Astrocyte (in vitro differentiated cells and primary cell): ENCODE measurements around the gene HSPA12B. TPM values are rescaled to one million over a fixed set of nuclear protein-coding genes. Genes with fewer than 3 reads are reported as not detected.

Experiments used
- DNase-seq: peaks from one replicate; pipeline ENCODE4 v3.0.0-alpha.2; 2010; ENCODE audit warnings: low read depth
- FAIRE-seq: peaks from 2 replicates; lab custom pipeline; 2011; peaks lifted over from hg19 to GRCh38; lab: Jason Lieb, UNC
- H2AFZ ChIP-seq: 2 replicates; pipeline ENCODE4 v1.6.0; 2012; ENCODE audit warnings: low read depth, low read length, inconsistent platforms
- H3K27ac ChIP-seq: 2 replicates; pipeline ENCODE4 v1.5.1; 2011; ENCODE audit warnings: low read depth, low read length, inconsistent platforms
- H3K27me3 ChIP-seq: 2 replicates; pipeline ENCODE4 v1.6.0; 2011; ENCODE audit warnings: low read length, inconsistent platforms; ENCODE audit not compliant: insufficient read depth
- H3K36me3 ChIP-seq: 2 replicates; pipeline ENCODE4 v1.5.1; 2011; ENCODE audit warnings: low read length, inconsistent platforms; ENCODE audit not compliant: insufficient read depth
- H3K4me1 ChIP-seq: 2 replicates; pipeline ENCODE4 v1.5.1; 2011; ENCODE audit warnings: low read length, inconsistent platforms; ENCODE audit not compliant: insufficient read depth
- H3K4me2 ChIP-seq: 2 replicates; pipeline ENCODE4 v1.6.0; 2012; ENCODE audit warnings: low read length, inconsistent platforms
- H3K4me3 ChIP-seq: 2 replicates; pipeline ENCODE4 v1.5.1; 2011; ENCODE audit warnings: low read depth, mild to moderate bottlenecking, low read length, inconsistent platforms; ENCODE audit not compliant: insufficient read depth
- H3K79me2 ChIP-seq: 2 replicates; pipeline ENCODE4 v1.6.0; 2012; ENCODE audit warnings: mild to moderate bottlenecking, low read length, inconsistent platforms; ENCODE audit not compliant: insufficient read depth
- H3K9ac ChIP-seq: 2 replicates; pipeline ENCODE4 v1.6.0; 2012; ENCODE audit warnings: mild to moderate bottlenecking, low read length, inconsistent platforms
- H3K9me3 ChIP-seq: 2 replicates; pipeline ENCODE4 v1.5.1; 2012; ENCODE audit warnings: low read depth, mild to moderate bottlenecking, low read length, inconsistent platforms; ENCODE audit not compliant: insufficient read depth
- H4K20me1 ChIP-seq: 2 replicates; pipeline ENCODE4 v1.6.0; 2012; ENCODE audit warnings: low read length, inconsistent platforms; ENCODE audit not compliant: insufficient read depth
- H3K27ac Mint-ChIP-seq: one replicate; pipeline ENCODE4 v1.8.0; 2021; ENCODE audit warnings: mild to moderate bottlenecking, mixed read lengths; ENCODE audit not compliant: unreplicated experiment
- H3K27me3 Mint-ChIP-seq: one replicate; pipeline ENCODE4 v1.8.0; 2021; ENCODE audit warnings: low read depth, mixed read lengths; ENCODE audit not compliant: unreplicated experiment
- H3K36me3 Mint-ChIP-seq: one replicate; pipeline ENCODE4 v1.8.0; 2021; ENCODE audit warnings: low read depth, mixed read lengths; ENCODE audit not compliant: unreplicated experiment
- H3K4me1 Mint-ChIP-seq: one replicate; pipeline ENCODE4 v1.8.0; 2021; ENCODE audit warnings: low read depth, mixed read lengths; ENCODE audit not compliant: unreplicated experiment
- H3K4me3 Mint-ChIP-seq: one replicate; pipeline ENCODE4 v1.8.0; 2021; ENCODE audit warnings: mild to moderate bottlenecking, moderate library complexity, mixed read lengths; ENCODE audit not compliant: unreplicated experiment
- H3K9me3 Mint-ChIP-seq: one replicate; pipeline ENCODE4 v1.8.0; 2021; ENCODE audit warnings: mild to moderate bottlenecking, mixed read lengths; ENCODE audit not compliant: unreplicated experiment
- CTCF ChIP-seq: IDR thresholded peaks from 2 replicates; pipeline ENCODE4 v1.5.1; 2011; ENCODE audit warnings: low read depth, mild to moderate bottlenecking, inconsistent platforms, low read length, moderate library complexity; ENCODE audit not compliant: insufficient read depth
- EZH2 ChIP-seq: IDR thresholded peaks from 2 replicates; pipeline ENCODE4 v1.6.1; 2012; ENCODE audit warnings: mild to moderate bottlenecking, low read length, inconsistent platforms; ENCODE audit not compliant: insufficient read depth
- total RNA-seq: library from RNA; stranded (reverse); gene quantifications from 2 replicates; pipeline ENCODE4 v1.2.1, GENCODE V29; 2021

The HSPA12B gene
- total RNA-seq, 1 donor from 2014 or later = not detected

- Histone ChIP-seq H3K4me2 (no peak overlapping the region), H3K9me3 (no peaks in the 10 kb centered on the region), H3K27ac (no peak overlapping the region), H3K36me3 (no peaks in the 10 kb centered on the region), H3K4me3 (no peak overlapping the region), H3K27me3 (peaks cover 12% of the 10 kb centered on the region), H3K9ac (no peak overlapping the region), H3K79me2 (no peaks in the 10 kb centered on the region), H2AFZ (no peak overlapping the region), H3K4me1 (no peaks in the 10 kb centered on the region), H4K20me1 (no peaks in the 10 kb centered on the region)
- H3K36me3 Mint-ChIP-seq = no peaks in the 10 kb centered on the region
- no peak for TF ChIP-seq CTCF
- TF ChIP-seq EZH2 = no peak
- no peaks in the 10 kb centered on the region for H3K9me3 Mint-ChIP-seq
- no peak overlapping the region for H3K4me3 Mint-ChIP-seq
- FAIRE-seq = no peak
- no peak for DNase-seq
- no peak overlapping the region for H3K27ac Mint-ChIP-seq
- peaks cover 16% of the 10 kb centered on the region for H3K27me3 Mint-ChIP-seq
- no peaks in the 10 kb centered on the region for H3K4me1 Mint-ChIP-seq
Observed at GRCh38 chr20:3721912-3722311, 10.6 kb upstream of the HSPA12B start.

- H3K79me2 ChIP-seq = no peaks in the 10 kb centered on the region
- no peak overlapping the region for H3K4me3 Mint-ChIP-seq
- H3K27ac Mint-ChIP-seq = no peak overlapping the region
- no peak overlapping the region for H3K27ac ChIP-seq
- peaks cover 20% of the 10 kb centered on the region for H3K27me3 Mint-ChIP-seq
- FAIRE-seq = no peak
- DNase-seq = no peak
- no peaks in the 10 kb centered on the region for H3K36me3 ChIP-seq
- H3K9ac ChIP-seq = no peak overlapping the region
- no peaks in the 10 kb centered on the region for H4K20me1 ChIP-seq
- peaks cover 6% of the 10 kb centered on the region for H3K4me1 Mint-ChIP-seq
- no peak overlapping the region for H3K4me3 ChIP-seq
- no peak overlapping the region for H3K4me2 ChIP-seq
- no peaks in the 10 kb centered on the region for H3K9me3 Mint-ChIP-seq
- no peaks in the 10 kb centered on the region for H3K9me3 ChIP-seq
- H3K36me3 Mint-ChIP-seq = no peaks in the 10 kb centered on the region
- no peak overlapping the region for H2AFZ ChIP-seq
- TF ChIP-seq CTCF (no peak), EZH2 (no peak)
- peaks cover 6% of the 10 kb centered on the region for H3K4me1 ChIP-seq
- H3K27me3 ChIP-seq = peaks cover 17% of the 10 kb centered on the region
Observed at GRCh38 chr20:3723284-3723683, 9.2 kb upstream of the HSPA12B start.

- Histone ChIP-seq H3K4me3 (no peak overlapping the region), H3K9me3 (no peaks in the 10 kb centered on the region), H4K20me1 (no peaks in the 10 kb centered on the region), H3K79me2 (no peaks in the 10 kb centered on the region), H3K36me3 (no peaks in the 10 kb centered on the region), H3K4me1 (peaks cover 6% of the 10 kb centered on the region), H2AFZ (no peak overlapping the region), H3K27me3 (peaks cover 19% of the 10 kb centered on the region), H3K9ac (no peak overlapping the region), H3K27ac (no peak overlapping the region), H3K4me2 (no peak overlapping the region)
- Mint-ChIP-seq H3K27ac (no peak overlapping the region), H3K4me3 (no peak overlapping the region), H3K27me3 (peaks cover 27% of the 10 kb centered on the region), H3K4me1 (peaks cover 6% of the 10 kb centered on the region), H3K36me3 (no peaks in the 10 kb centered on the region), H3K9me3 (no peaks in the 10 kb centered on the region)
- TF ChIP-seq CTCF (no peak), EZH2 (no peak)
- DNase-seq (no peak), FAIRE-seq (no peak)
Observed at GRCh38 chr20:3724356-3724755, 8.1 kb upstream of the HSPA12B start.
